C4-2B (cell line): ENCODE measurements around the gene ZC3H15.
A peak's percentile ranks its signal among the peaks of the same experiment; 100 is the strongest.

ENCODE experiments used
- H3K27ac ChIP-seq: fragments of 450-650 bp; 2 replicates; pipeline ENCODE4 v1.5.1; 2017
- ZFX ChIP-seq: fragments of 450-650 bp; IDR thresholded peaks from 2 replicates; pipeline ENCODE4 v1.6.1; 2017
- TF ChIP-seq, protein P1 (sequence below): fragments of 450-650 bp; conservative IDR thresholded peaks from 2 replicates; pipeline ENCODE4 v1.5.1; 2017; ENCODE audit warnings: mild to moderate bottlenecking

ZC3H15 gene

DNA sequence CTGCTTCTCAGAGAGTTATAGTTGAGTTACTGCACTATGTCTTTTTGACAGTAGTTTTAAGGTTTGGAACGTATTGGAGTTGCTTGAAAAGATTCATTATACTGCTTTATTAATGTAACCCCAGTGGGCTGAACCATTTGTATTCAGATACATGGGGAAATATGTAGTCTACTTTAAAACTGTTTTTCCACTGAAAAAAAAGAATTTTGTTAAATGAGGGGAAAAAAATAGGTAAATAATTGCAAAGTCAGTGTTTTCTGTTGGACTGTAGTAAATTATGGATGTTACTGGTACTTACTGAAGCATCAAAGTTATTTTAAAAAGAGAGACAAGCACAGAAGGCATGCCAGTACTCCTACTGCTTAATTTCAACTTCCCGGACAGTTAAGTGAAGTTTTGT, 36.4 kb downstream of the ZC3H15 start:
- no peak for TF ChIP-seq ZFX
- TF ChIP-seq, protein P1, sequence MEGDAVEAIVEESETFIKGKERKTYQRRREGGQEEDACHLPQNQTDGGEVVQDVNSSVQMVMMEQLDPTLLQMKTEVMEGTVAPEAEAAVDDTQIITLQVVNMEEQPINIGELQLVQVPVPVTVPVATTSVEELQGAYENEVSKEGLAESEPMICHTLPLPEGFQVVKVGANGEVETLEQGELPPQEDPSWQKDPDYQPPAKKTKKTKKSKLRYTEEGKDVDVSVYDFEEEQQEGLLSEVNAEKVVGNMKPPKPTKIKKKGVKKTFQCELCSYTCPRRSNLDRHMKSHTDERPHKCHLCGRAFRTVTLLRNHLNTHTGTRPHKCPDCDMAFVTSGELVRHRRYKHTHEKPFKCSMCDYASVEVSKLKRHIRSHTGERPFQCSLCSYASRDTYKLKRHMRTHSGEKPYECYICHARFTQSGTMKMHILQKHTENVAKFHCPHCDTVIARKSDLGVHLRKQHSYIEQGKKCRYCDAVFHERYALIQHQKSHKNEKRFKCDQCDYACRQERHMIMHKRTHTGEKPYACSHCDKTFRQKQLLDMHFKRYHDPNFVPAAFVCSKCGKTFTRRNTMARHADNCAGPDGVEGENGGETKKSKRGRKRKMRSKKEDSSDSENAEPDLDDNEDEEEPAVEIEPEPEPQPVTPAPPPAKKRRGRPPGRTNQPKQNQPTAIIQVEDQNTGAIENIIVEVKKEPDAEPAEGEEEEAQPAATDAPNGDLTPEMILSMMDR: no peak
- no peak overlapping the region for H3K27ac ChIP-seq

DNA sequence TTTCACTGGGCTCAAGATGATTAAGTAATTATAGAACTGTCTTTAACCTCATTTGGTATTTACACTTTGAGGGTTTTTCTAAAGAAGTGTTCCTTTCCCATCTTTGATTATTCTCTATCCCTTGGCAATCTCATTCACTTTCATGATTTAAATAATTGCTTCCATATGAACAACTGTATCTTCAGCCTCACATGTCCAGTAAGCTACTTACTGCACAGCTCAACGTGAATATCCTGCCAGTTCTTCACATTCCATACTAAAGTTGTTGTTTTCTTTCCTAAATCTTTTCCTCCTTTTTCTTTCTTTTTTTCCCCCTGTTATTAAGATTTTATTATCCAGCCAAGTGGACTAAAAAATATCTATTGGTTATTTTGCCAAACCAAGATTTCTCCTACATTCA, 37.7 kb downstream of the ZC3H15 start:
- no peak overlapping the region for H3K27ac ChIP-seq
- TF ChIP-seq, protein P1: no peak
- TF ChIP-seq ZFX: no peak

DNA sequence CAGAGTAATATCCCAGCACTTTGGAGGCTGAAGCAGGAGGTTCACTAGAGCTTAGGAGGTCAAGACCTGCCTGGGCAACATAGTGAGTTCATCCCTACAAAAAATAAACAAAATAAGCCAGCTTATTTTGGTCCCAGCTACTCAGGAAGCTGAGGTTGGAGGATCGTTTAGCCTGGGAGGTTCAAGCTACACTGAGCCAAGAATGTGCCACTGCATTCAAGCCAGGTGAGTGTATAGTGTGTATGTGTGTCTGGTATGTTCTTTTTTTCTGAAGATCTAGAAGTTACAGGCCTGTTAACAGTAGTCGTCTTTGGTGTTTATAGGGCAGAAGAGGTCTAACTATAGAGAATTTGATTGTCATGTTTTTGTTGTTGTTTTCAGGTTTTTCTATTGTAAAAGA, 40.2 kb downstream of the ZC3H15 start:
- TF ChIP-seq, protein P1: no peak
- TF ChIP-seq ZFX: no peak
- no peak overlapping the region for H3K27ac ChIP-seq

DNA sequence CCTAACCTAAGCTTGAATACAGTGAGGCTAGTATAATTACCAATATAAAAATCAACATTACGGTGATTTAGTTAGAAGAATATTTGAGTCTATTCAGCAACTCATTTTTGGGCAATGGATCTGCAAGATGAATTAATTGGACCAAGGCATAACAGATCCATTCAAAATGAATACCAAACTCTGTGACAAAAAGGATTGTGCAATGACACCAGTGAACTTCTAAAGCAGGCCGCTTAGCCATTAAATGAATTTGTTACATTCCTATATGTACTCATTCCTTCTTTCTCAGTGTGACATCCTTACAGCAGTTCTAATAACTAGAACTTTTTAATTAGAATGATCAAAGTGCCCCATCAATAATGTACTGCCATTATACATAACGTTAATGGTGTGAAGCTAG, 44.3 kb downstream of the ZC3H15 start:
- H3K27ac ChIP-seq: no peak overlapping the region

DNA sequence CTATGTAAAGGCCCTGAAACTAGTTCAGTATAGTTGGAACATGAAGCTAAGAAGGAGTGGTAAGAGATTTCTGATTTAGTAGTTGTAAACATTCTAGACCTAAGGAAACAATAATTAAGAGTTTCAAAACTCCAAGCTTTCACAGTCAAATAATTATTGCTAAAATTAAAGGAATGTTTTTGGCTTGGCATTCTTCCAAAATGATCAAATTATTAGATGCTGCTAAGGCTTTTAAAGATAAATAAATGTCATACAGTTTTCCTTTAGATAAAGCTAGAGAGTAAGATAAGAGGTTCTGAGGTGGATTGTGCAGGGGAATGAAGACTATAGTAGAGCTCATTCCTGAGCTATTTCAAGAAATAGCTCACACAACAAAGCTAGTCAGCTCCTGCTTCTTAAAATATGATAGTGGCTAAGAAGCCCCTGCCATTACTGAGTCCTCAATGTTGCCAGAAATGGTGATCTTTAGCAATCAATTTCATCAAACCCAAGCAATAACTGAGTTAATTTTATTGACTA, 45.3 kb downstream of the ZC3H15 start:
- TF ChIP-seq, protein P1: no peak
- TF ChIP-seq ZFX: no peak
- no peak overlapping the region for H3K27ac ChIP-seq

More for the DNA sequence above, 44.3 kb downstream of the ZC3H15 start:
- no peak for TF ChIP-seq ZFX
- TF ChIP-seq, protein P1: no peak

DNA sequence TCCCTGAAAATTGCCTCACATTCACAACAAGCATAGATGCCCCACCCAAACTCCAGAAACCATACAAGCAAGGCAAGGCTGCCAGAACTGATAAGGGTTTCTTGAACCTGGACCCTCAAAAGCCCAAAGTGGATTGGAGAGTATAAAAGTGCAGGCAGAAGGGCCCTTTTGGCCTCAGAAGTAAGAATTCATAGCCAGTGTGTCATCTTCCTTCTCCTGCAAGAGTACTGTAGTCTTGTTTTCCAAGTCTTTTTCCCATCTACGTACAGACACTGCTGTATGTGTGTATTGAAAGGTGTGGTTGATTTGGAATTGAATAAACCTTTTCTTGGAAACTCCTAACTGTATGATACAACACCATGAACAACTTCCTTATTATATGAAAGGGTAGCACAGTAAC, 46.8 kb downstream of the ZC3H15 start:
- TF ChIP-seq ZFX: no peak
- H3K27ac ChIP-seq: peak overlapping the region; percentile 30; the same call in 1 of the 2 replicates

DNA sequence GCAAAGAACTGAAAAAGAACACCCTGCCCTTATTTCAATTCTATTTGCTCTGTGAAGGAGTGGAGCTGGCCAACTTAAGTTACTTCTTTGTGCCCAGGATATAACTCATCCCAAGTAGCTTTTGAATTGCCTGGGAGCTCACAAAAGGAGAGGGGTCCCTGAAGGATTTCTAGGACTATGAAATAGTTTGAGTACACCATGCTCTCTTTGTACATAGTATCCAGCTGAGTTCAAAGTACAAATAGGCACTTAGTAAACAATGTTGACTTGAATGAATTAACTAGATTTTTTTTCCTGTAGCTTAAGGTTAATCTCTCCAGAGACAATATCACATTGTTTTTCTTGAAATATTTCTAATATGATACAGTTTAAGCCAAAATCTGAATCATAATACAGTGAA, 47.7 kb downstream of the ZC3H15 start:
- no peak for TF ChIP-seq ZFX
- TF ChIP-seq, protein P1: no peak
- no peak overlapping the region for H3K27ac ChIP-seq

DNA sequence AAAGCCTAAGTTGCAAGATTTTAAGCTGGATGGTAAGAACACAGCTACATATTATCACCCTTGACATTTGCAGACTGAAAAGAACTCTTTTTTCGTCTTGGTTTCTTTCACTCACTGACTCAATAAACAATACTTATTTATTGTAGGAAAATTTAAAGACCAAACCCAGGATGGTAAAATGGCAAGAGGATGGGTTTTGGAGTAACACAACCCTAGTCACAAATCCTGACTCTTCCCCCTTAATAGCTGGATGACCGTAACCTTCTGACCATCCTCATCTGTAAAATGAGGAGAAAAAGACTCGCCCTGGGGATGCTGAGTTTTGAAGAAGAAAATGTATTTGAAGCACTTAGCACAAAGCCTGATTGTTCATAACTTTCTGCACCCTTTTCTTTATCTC, 48.3 kb downstream of the ZC3H15 start:
- no peak for TF ChIP-seq ZFX
- TF ChIP-seq, protein P1: no peak
- no peak overlapping the region for H3K27ac ChIP-seq
